ENCODE data around the gene AMT. TPM values are rescaled to one million over a fixed set of nuclear protein-coding genes. Genes with fewer than 3 reads are reported as not detected.
A peak's percentile ranks its signal among the peaks of the same experiment; 100 is the strongest.

AMT gene
- total RNA-seq, result 20.7 TPM

GRCh38 chr3:49422379-49423248, at the start of gene AMT:
AMT (minus strand) TSS chr3:49422473; CDS start chr3:49422450, 23 bp downstream.
- DNase-seq (ENCODE audit: low spot score), result peak; percentile 35

GRCh38 chr3:49470714-49471420, 48.6 kb upstream of the AMT start:
- DNase-seq (ENCODE audit: low spot score), result no peak

DNA sequence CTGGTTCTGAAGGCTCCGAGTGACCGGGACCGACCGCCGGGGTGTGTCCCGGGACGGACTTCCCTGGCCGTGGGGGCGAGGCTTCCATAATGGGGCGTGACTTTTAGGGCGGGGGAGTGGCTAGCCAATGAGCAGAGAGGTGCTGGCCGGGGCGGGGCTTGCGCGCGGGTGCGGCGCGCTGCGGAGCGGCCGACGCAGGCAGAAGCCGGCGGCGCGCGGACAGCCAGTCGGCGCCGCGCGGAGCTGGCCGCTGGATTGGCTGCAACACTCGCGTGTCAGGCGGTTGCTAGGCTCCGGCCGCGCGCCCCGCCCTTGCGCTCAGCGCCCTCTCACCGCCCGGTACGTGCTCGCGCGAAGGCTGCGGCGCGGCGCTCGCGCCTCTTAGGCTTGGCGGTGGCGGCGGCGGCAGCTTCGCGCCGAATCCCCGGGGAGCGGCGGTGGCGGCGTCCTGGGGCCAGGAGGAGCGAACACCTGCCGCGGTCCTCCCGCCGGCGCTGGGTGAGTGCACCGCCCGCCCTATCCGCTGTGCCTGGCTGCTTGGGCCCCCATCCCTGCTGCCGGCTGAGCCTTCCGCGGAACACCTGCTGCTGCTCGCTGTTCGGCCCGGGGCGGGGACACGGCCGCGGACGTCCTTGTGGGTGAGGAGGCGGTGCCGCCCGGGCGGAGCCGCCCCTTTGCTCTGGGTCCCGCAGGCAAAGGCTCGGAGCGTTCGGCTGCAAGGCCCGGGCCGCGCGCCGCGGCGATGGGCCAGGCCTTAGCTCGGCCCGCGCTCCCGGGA, 47.9 kb upstream of the AMT start, which contains the start of gene DAG1:
Gene DAG1 (plus strand): TSS at position 332 of the 778 bp plus-strand sequence. CDS start 40,268 bp downstream, outside the sequence.
- peak; percentile 98 for DNase-seq (ENCODE audit: low spot score)

- peak; percentile 72 for DNase-seq (ENCODE audit: low spot score)
Measured at GRCh38 chr3:49469037-49469935, 47.0 kb upstream of the AMT start.

DNA sequence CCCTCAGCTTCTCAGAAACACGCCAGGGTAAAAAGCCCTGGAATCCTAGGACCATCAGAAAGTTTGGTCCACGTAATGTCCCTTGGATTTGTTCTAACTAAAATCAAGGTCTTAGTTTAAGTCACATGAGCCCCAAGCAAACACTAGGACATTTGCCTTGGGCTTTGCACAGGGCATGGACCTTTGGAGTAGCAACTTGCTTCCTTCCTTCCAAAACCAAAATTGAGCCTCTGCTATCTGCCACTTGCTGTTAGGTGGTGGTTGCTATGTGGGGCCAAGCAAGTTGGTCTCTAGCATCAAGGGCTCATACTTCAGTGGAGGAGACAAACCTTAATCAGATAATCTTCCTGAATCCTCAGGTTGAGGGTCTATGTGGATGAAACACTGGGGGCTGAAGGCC, 43.8 kb upstream of the AMT start:
- DNase-seq (ENCODE audit: low spot score), result no peak

DNA sequence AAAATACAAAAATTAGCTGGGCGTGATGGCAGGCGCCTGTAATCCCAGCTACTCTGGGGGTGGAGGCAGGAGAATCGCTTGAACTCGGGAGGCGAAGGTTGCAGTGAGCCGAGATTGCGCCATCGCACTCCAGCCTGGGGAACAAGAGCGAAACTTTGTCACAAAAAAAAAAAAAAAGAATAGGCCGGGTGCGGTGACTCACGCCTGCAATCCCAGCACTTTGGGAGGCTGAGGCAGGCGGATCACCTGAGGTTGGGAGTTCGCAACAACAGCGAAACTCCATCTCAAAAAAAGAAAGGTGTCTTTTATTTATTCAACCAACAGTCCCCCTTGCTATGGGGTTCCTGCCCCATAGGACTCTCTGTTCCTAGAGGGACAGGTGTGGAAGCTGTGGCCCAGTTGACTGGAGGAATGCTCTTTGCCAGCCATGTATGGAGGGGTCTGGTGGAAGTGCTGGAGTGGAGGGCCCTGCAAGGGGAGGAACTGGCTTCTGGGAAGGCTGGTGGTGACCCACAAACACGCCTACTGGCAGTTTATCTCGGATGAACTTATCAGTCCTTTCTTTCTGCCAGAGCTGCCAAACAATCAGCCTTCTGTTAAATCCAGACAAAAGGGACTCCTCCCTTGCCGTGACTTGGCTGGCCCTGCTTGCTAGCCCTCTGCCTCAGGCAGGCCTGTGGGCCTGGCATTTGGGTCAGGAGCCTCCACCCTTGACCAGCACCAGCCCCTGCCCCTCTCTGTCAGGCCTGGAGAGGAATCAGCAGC, 43.2 kb upstream of the AMT start:
- DNase-seq (ENCODE audit: low spot score), result peak; percentile 32

GRCh38 chr3:49462222-49462621, 39.9 kb upstream of the AMT start:
- DNase-seq (ENCODE audit: low spot score), result no peak

- DNase-seq (ENCODE audit: low spot score), result no peak
Measured at GRCh38 chr3:49461443-49462171, 39.3 kb upstream of the AMT start.

DNA sequence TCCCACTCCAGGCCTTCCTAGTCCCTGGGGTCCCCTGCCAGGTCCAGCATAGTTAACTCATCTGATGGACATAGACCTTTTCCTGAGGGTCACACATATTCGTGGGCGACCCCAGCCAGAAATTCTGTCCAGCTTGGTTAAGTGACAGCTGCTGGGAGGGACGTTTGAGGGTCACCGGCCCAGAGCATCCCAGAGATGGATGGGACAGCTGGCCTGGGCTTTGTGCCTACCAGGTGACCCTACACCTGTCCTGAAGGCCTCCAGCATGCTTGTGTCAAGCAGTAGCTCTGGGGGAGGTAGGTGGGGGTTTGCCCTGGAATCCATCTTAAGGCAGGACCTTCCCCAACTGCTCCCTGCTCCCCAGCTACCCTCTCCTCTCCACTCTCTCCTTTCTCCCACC, 38.7 kb upstream of the AMT start:
- no peak for DNase-seq (ENCODE audit: low spot score)

DNA sequence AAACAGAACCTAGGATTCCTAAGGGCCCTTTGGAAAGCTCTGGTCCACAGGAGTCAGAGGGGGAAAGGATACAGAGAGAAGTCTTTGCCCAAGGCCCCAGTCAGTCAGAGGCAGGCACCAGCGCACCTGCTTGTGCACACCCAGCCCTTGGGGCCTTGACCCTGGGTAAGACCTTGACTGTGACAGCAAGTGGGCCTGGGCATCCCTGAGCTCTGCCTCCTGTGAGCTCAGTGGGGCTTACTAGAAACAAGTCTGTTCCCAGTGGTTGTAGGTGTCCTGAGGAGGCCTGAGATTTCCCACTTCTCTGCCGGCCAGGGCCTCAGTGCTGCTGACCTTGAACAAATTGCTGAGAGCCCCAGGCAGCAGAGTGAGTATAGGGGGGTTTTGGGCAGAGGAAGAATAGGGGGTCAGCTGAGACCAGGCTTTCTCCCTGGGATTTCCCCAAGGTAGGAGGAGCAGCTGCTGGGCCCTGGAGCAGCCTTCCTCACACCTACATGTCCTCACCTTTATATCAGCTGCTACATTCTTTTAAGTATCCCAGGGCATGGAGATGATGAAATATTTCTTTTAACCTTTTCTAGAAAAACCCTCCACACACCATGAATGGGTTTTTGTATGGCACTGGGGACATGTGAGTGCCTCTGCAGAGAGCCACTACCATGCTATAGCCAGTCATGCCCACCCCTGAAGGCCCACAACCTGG, 38.1 kb upstream of the AMT start:
- DNase-seq (ENCODE audit: low spot score), result no peak

DNA sequence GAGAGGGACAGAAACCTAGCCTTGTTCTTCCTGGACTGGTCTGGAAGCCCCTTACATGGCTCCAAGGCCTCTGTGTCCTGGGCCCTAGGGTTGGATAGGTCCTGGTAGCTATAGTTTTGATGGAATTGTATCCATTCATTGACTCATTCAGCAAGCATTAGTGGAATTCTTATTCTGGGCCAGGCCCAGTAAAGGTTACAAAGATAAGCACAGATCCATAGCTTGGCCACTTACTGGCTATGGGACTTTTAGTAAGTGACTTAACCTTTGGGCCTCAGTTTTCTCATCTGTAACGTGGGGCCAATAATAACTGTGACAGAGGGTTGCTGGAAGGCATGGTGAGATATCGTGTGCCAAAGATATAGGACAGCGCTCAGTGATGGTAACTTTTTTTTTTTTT, 34.2 kb upstream of the AMT start:
- DNase-seq (ENCODE audit: low spot score), result no peak

- no peak for DNase-seq (ENCODE audit: low spot score)
Measured at GRCh38 chr3:49454898-49455681, 32.8 kb upstream of the AMT start.

GRCh38 chr3:49454458-49454857, 32.2 kb upstream of the AMT start:
- no peak for DNase-seq (ENCODE audit: low spot score)

GRCh38 chr3:49453621-49454020, 31.3 kb upstream of the AMT start:
- no peak for DNase-seq (ENCODE audit: low spot score)

- no peak for DNase-seq (ENCODE audit: low spot score)
Measured at GRCh38 chr3:49445391-49445790, 23.1 kb upstream of the AMT start.

DNA sequence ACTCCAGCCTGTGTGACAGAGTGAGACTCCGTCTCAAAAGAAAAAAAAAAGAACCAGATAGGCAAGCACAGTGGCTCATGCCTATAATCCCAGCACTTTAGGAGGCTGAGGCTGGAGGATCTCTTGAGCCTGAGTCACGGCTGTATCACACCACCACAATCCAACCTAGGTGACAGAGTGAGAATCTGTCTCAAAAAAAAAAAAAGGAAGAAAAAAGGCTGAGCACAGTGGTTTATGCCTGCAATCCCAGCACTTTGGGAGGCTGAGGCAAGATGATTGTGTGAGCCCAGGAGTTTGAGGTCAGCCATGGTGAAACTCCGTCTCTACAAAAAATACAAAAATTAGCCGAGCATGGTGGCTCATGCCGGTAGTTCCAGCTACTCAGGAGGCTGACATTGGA, 12.5 kb upstream of the AMT start:
- DNase-seq (ENCODE audit: low spot score), result no peak

DNA sequence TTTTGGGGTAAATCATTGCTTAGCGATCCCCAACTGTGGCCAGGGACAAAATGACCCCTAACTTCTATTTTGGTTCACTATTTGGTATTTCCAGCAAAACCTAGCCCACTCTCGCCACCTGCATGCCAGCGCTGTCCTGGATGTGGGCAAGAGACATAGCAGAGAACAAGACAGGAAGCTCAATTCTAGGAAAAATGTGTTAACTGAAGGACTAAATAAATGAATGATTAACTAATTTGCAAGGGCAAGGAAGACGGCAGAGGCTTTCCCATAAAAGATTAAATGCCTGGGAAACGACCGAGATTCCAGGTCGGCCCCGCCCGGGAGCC, 6.4 kb upstream of the AMT start:
- DNase-seq (ENCODE audit: low spot score), result no peak

DNA sequence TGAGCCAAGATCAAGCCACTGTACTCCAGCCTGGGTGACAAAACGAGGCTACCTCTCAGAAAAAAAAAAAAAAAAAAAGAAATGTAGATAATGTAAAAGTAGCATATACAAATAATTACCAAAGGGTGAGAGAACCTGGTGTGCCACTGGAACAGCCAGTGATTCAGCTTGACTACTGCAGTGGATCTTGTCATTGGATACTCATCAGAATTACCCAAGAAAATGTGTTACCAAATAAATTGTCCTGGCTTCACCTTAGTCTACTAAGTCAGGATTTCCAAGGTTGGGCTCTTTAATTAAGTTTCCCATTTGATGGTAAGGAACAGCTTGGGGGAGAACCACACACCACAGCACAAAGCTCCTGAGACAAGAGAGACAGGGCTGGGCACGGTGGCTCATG, 5.3 kb upstream of the AMT start:
- DNase-seq (ENCODE audit: low spot score), result no peak

All from mucosa of gallbladder (tissue), 1 donor.